ENCODE measurements around the gene LIPH.

GRCh38 chr3:185465471-185465870, 86.9 kb downstream of the LIPH start:
- TF ChIP-seq CTCF (IDR thresholded peaks at IDR 0.05; ENCODE audit: low read depth, low read length, poor library complexity, severe bottlenecking) (no peak), EZH2phosphoT487 (IDR thresholded peaks at IDR 0.05; ENCODE audit: borderline replicate concordance, low read length) (no peak)
